ENCODE data around the gene TPH2.

- TF ChIP-seq ELK1 (IDR thresholded peaks at IDR 0.05; ENCODE audit: low read depth, low read length): no peak
- TF ChIP-seq POLR2A (IDR thresholded peaks at IDR 0.05; ENCODE audit: low read length): no peak
- no peak for TF ChIP-seq CTCF (IDR thresholded peaks at IDR 0.05)
- TF ChIP-seq MAX (IDR thresholded peaks at IDR 0.05): no peak
- no peak for TF ChIP-seq RCOR1 (IDR thresholded peaks at IDR 0.05; ENCODE audit: low read depth, low read length)
- TF ChIP-seq CHD2 (IDR thresholded peaks at IDR 0.05; ENCODE audit: low read length, partially characterized antibody): no peak
- TF ChIP-seq KDM1A (IDR thresholded peaks at IDR 0.05; ENCODE audit: low read depth): no peak
- TF ChIP-seq E2F6 (IDR thresholded peaks at IDR 0.05; ENCODE audit: borderline replicate concordance, low read depth): no peak
- TF ChIP-seq RAD21 (conservative IDR thresholded peaks at IDR 0.05 in 1 of 2, IDR thresholded peaks at IDR 0.05 in 1 of 2): no peak
- TF ChIP-seq RFX5 (IDR thresholded peaks at IDR 0.05): no peak
- no peak for TF ChIP-seq RNF2 (IDR thresholded peaks at IDR 0.05; ENCODE audit: borderline replicate concordance, low read depth)
These were observed 136.8 kb downstream of the TPH2 start for GRCh38 chr12:72075401-72075800.
